ENCODE data around the gene SLA2. TPM values are rescaled to one million over a fixed set of nuclear protein-coding genes. Genes with fewer than 3 reads are reported as not detected.

The SLA2 gene
- total RNA-seq, 1 donor from 2014 or later, result 0.77 TPM

DNA sequence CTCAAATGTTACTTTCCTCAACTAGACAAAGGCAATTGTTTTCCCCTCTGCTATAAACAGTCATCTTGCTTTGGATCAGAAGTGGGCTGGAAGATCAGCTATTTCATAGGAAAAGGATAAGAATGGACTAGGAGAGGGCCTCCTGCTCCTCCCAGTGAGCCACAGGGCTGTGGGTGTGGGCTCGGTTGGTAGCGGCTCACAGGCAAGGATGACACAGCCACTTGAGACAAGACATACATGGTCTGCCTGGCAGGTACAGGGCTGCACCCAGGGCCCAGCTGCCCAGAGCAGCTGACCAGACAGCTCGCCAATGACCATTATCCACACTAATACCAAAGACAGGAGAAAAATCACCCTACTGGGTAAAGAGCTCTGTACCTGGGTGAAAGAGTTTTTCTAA, 9.0 kb upstream of the SLA2 start:
- H3K27me3 Mint-ChIP-seq, result no peaks in the 10 kb centered on the region
- H3K9me3 Mint-ChIP-seq (ENCODE audit: low read depth), result no peaks in the 10 kb centered on the region
- H3K36me3 Mint-ChIP-seq (ENCODE audit: insufficient read depth), result peaks cover 8% of the 10 kb centered on the region
- H3K27ac Mint-ChIP-seq, result no peak overlapping the region
- H3K4me3 Mint-ChIP-seq (ENCODE audit: low read depth), result no peak overlapping the region
- no peaks in the 10 kb centered on the region for H3K4me1 Mint-ChIP-seq (ENCODE audit: low read depth)
- no peak for DNase-seq (ENCODE audit: low spot score, unreplicated experiment)
- TF ChIP-seq, protein P1, sequence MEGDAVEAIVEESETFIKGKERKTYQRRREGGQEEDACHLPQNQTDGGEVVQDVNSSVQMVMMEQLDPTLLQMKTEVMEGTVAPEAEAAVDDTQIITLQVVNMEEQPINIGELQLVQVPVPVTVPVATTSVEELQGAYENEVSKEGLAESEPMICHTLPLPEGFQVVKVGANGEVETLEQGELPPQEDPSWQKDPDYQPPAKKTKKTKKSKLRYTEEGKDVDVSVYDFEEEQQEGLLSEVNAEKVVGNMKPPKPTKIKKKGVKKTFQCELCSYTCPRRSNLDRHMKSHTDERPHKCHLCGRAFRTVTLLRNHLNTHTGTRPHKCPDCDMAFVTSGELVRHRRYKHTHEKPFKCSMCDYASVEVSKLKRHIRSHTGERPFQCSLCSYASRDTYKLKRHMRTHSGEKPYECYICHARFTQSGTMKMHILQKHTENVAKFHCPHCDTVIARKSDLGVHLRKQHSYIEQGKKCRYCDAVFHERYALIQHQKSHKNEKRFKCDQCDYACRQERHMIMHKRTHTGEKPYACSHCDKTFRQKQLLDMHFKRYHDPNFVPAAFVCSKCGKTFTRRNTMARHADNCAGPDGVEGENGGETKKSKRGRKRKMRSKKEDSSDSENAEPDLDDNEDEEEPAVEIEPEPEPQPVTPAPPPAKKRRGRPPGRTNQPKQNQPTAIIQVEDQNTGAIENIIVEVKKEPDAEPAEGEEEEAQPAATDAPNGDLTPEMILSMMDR (IDR thresholded peaks at IDR 0.05; ENCODE audit: unreplicated experiment), result no peak

DNA sequence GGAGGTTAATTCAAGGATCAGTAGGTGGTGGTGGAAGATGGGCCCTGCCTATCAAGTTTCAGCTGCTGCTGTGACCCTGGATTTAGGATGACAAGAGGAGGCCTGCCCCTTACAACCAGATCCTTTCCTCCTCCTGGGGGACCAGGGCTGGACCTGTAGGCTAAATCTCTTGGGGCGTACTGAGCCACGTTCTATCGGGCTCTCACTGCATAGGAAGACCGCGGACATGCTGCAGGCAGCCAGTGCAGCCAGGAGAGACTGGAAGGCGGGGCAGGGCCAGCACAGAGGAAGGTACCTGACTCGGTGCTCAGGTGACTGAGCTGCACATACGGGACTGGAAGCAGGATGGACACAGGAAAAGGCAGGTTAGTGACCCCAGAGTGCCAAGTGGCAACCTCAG, 8.5 kb upstream of the SLA2 start:
- Mint-ChIP-seq H3K27me3 (no peaks in the 10 kb centered on the region), H3K9me3 (ENCODE audit: low read depth) (no peaks in the 10 kb centered on the region), H3K27ac (no peak overlapping the region), H3K36me3 (ENCODE audit: insufficient read depth) (peaks cover 7% of the 10 kb centered on the region), H3K4me1 (ENCODE audit: low read depth) (no peaks in the 10 kb centered on the region), H3K4me3 (ENCODE audit: low read depth) (no peak overlapping the region)
- TF ChIP-seq, protein P1 (IDR thresholded peaks at IDR 0.05; ENCODE audit: unreplicated experiment), result no peak
- no peak for DNase-seq (ENCODE audit: low spot score, unreplicated experiment)

DNA sequence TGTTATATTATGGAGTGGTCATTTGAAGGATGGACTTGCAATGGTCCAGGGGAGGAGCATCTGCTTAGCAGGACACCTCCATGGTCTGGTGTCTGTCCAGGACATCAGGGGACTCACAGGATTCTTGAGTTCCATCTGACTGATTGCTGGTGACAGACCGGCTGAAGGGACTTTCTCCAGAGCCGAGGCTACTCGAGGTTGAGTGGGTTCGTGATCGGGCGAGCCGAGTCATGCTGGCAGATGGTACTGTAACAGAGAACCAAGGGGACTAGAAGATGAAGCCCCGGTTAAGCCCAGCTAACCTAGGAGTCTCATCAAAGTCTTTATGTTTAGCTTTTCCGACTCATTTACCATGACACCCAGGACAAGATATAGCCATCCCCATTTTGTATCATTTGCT, 7.5 kb upstream of the SLA2 start:
- TF ChIP-seq, protein P1 (IDR thresholded peaks at IDR 0.05; ENCODE audit: unreplicated experiment), result no peak
- DNase-seq (ENCODE audit: low spot score, unreplicated experiment), result no peak
- Mint-ChIP-seq H3K36me3 (ENCODE audit: insufficient read depth) (peaks cover 7% of the 10 kb centered on the region), H3K4me3 (ENCODE audit: low read depth) (no peak overlapping the region), H3K27ac (no peak overlapping the region), H3K9me3 (ENCODE audit: low read depth) (no peaks in the 10 kb centered on the region), H3K4me1 (ENCODE audit: low read depth) (no peaks in the 10 kb centered on the region), H3K27me3 (no peaks in the 10 kb centered on the region)

DNA sequence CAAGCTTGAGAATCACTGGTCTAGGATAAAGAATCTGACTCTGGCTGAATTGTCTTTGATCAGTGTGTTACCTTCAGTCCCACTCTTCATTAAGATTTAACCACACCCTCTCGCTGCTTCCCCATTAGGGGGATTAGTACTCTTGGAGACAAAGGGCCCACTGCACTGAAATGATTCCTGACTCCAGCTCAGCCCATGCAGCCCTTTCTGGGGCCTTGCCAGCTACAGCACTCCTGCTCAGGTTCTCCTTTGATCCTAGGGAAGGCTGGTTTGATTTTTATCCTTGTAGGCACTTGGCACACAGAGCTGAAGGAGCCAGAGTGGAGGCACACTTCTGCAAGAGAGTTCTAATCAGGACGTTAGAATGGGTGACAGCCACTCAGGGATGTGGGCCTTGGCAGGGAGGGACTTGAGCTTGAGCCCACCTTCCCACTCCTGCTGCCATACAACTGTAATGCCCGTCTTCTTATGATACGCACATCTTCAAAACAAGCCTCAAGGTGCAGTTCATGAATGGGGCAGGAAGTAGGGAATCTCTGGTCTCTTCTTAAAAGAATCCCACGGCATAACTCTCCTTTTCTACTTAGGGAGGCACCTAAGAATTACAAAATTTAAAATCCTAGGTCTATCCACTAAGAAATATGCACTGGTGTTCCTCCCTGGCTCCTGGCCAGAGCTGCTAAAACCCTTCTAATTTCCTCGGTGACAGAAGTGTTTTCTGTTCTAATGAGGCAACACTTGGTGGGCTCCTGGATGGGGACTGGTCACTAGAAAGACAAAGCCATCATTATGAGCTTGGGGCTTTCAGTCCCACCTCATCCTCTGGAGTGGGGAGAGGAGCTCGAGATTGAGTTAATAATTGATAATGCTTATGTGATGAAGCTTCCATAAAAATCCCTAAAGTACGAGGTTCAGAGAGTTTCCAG, 1.5 kb upstream of the SLA2 start:
- H3K27ac Mint-ChIP-seq, result peak overlapping the region; percentile 81

DNA sequence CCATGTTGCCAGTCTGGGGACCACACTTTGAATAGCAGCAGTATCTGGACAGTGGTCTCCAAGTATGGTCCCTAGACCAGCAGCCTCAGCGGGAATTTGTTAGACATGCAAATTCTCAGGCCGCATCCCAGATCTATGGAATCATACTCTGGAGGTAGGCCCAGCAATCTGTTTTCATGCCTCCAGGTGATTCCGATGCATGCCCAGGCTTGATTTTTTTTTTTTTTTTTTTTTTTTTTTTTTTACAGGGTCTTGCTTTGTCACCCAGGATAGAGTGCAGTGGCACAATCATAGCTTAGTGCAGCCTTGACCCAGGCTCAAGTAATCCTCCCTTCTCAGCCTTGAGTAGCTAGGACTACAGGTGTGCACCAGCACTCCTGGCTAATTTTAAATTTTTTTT, 682 bp upstream of the SLA2 start:
- TF ChIP-seq, protein P1 (IDR thresholded peaks at IDR 0.05; ENCODE audit: unreplicated experiment), result no peak
- Mint-ChIP-seq H3K4me1 (ENCODE audit: low read depth) (peaks cover 13% of the 10 kb centered on the region), H3K9me3 (ENCODE audit: low read depth) (no peaks in the 10 kb centered on the region), H3K36me3 (ENCODE audit: insufficient read depth) (peaks cover 3% of the 10 kb centered on the region), H3K4me3 (ENCODE audit: low read depth) (no peak overlapping the region), H3K27ac (peak overlapping the region; percentile 81), H3K27me3 (no peaks in the 10 kb centered on the region)
- no peak for DNase-seq (ENCODE audit: low spot score, unreplicated experiment)

More for the DNA sequence above, 1.5 kb upstream of the SLA2 start:
- TF ChIP-seq, protein P1 (IDR thresholded peaks at IDR 0.05; ENCODE audit: unreplicated experiment), result no peak
- Mint-ChIP-seq H3K9me3 (ENCODE audit: low read depth) (no peaks in the 10 kb centered on the region), H3K4me3 (ENCODE audit: low read depth) (no peak overlapping the region), H3K4me1 (ENCODE audit: low read depth) (peaks cover 13% of the 10 kb centered on the region), H3K36me3 (ENCODE audit: insufficient read depth) (peaks cover 3% of the 10 kb centered on the region), H3K27me3 (no peaks in the 10 kb centered on the region)
- no peak for DNase-seq (ENCODE audit: low spot score, unreplicated experiment)
